Body of pancreas (tissue), 4 donors: ENCODE data around the gene FGR. TPM values are rescaled to one million over a fixed set of nuclear protein-coding genes. Genes with fewer than 3 reads are reported as not detected.

Experiments used
- ATAC-seq: fragments of 150-250 bp; one replicate; pipeline ENCODE4 v1.9.1; 2016
- DNase-seq, 4 donors: peaks; one replicate each; pipeline ENCODE4 v3.0.0-alpha.2; 2019
- H3K27ac ChIP-seq, 4 donors: fragments of 200-600 bp; sonication (generic); 1 replicate in 3 of 4; 2 replicates in 1 of 4; pipeline versions ENCODE4 v1.5.1 to v1.6.1; 2016 to 2019; ENCODE audit warnings: mild to moderate bottlenecking in 1 of 4, mixed read lengths in 1 of 4, moderate library complexity in 1 of 4
- H3K27me3 ChIP-seq, 2 donors: fragments of 200-600 bp; sonication (generic); one replicate each; pipeline ENCODE4 v1.6.0; 2016; ENCODE audit warnings: mild to moderate bottlenecking in 1 of 2
- H3K36me3 ChIP-seq, 2 donors: fragments of 200-600 bp; sonication (generic); replicated peaks in 1 of 2; 2 replicates each; pipeline ENCODE4 v1.5.1; 2016; ENCODE audit warnings: low read depth in 2 of 2; ENCODE audit not compliant: insufficient read depth in 1 of 2
- H3K4me1 ChIP-seq: fragments of 200-600 bp; sonication (generic); one replicate; pipeline ENCODE4 v1.6.0; 2016
- H3K4me3 ChIP-seq, 2 donors: fragments of 200-600 bp; sonication (generic); 1 replicate in 1 of 2; 2 replicates in 1 of 2; pipeline ENCODE4 v1.5.1; 2016 to 2019
- H3K9me3 ChIP-seq, 3 donors: fragments of 200-600 bp; sonication (generic); 1 replicate in 2 of 3; 2 replicates in 1 of 3; pipeline ENCODE4 v1.5.1; 2016
- CTCF ChIP-seq, 7 experiments: fragments of 450-650 bp in 4 of 7; fragments of 200-600 bp in 3 of 7; sonication (generic) in 3 of 7; IDR thresholded peaks; one replicate each; pipeline ENCODE4 v1.5.1; 2016 to 2019; ENCODE audit warnings: antibody characterized with exemption in 7 of 7
- POLR2A ChIP-seq, 3 donors: fragments of 450-650 bp; IDR thresholded peaks; one replicate each; pipeline ENCODE4 v1.6.1; 2016; ENCODE audit warnings: antibody characterized with exemption in 3 of 3, mild to moderate bottlenecking in 2 of 3
- WGBS, 2 donors: methylation state at CpG; one replicate each; pipeline ENCODE4 v1.1.5; 2017; 5-methylcytosine and 5-hydroxymethylcytosine counted together
- intact Hi-C: fragments of 100-400 bp; cut with DNase I; formaldehyde crosslinking; loops from one replicate; pipeline ENCODE4 v1.15.1; 2023
- total RNA-seq, 2 donors: library from RNA; depleted of rRNA; stranded (reverse); fragments of >200 nt; gene quantifications; one replicate each; pipeline ENCODE4 v1.1.0, GENCODE V29; 2016

Gene FGR
- total RNA-seq, 2 donors from 2014 or later, result 3.0 to 5.4 TPM

- no peak overlapping the region for H3K27ac ChIP-seq
- H3K27me3 ChIP-seq, result no peaks in the 10 kb centered on the region
These were observed 18.5 kb downstream of the FGR start for GRCh38 chr1:27616441-27616840.

GRCh38 chr1:27615346-27616192 is 19.4 kb downstream of the FGR start:
- Histone ChIP-seq H3K9me3 (no peaks in the 10 kb centered on the region), H3K27ac (no peak overlapping the region), H3K4me3 (no peak overlapping the region), H3K27me3 (no peaks in the 10 kb centered on the region), H3K4me1 (no peaks in the 10 kb centered on the region), H3K36me3 (no peaks in the 10 kb centered on the region)
- no peak for ATAC-seq
- TF ChIP-seq CTCF (IDR thresholded peaks at IDR 0.05), result no peak
- no peak for TF ChIP-seq POLR2A (IDR thresholded peaks at IDR 0.05)
- intact Hi-C loops, result loop anchor here (10.0 kb wide), 1 partner anchor 201 kb away; no protein-coding TSS in a partner anchor
- 74 to 77% methylated on average over 38 to 41 of the region's 41 CpGs for WGBS, 2 donors
- DNase-seq, result no peak

More at GRCh38 chr1:27616441-27616840, 18.5 kb downstream of the FGR start:
- no peak for DNase-seq
- Histone ChIP-seq H3K36me3 (no peaks in the 10 kb centered on the region), H3K9me3 (no peaks in the 10 kb centered on the region), H3K4me3 (no peak overlapping the region), H3K4me1 (peaks cover 3% of the 10 kb centered on the region)
- peak; percentile 7 for ATAC-seq
- intact Hi-C loops, result loop anchor here (10.0 kb wide), 1 partner anchor 202 kb away; no protein-coding TSS in a partner anchor
- TF ChIP-seq CTCF (IDR thresholded peaks at IDR 0.05), result no peak
- TF ChIP-seq POLR2A (IDR thresholded peaks at IDR 0.05), result no peak
- WGBS, 2 donors, result 100% methylated on average over 1 to 2 of the region's 2 CpGs

- no peak for ATAC-seq
- intact Hi-C loops, result loop anchor here (10.0 kb wide), 1 partner anchor 200 kb away; no protein-coding TSS in a partner anchor
- no peak for DNase-seq
- no peak overlapping the region for H3K4me3 ChIP-seq
- WGBS, 2 donors, result 20 to 33% methylated on average over 17 to 26 of the region's 26 CpGs
- no peaks in the 10 kb centered on the region for H3K4me1 ChIP-seq
- no peaks in the 10 kb centered on the region for H3K36me3 ChIP-seq
- no peaks in the 10 kb centered on the region for H3K27me3 ChIP-seq
- H3K9me3 ChIP-seq, result no peaks in the 10 kb centered on the region
- TF ChIP-seq CTCF (IDR thresholded peaks at IDR 0.05) (no peak), POLR2A (IDR thresholded peaks at IDR 0.05) (no peak)
- no peak overlapping the region for H3K27ac ChIP-seq
These were observed 20.2 kb downstream of the FGR start for GRCh38 chr1:27614625-27615344.

GRCh38 chr1:27614043-27614624 is 20.9 kb downstream of the FGR start:
- no peaks in the 10 kb centered on the region for H3K9me3 ChIP-seq
- intact Hi-C loops, result loop anchor here (10.0 kb wide), 1 partner anchor 199 kb away; no protein-coding TSS in a partner anchor
- TF ChIP-seq POLR2A (IDR thresholded peaks at IDR 0.05), result no peak
- TF ChIP-seq CTCF (IDR thresholded peaks at IDR 0.05), result no peak
- DNase-seq, result no peak
- H3K4me3 ChIP-seq, result no peak overlapping the region
- H3K36me3 ChIP-seq, result no peaks in the 10 kb centered on the region
- H3K4me1 ChIP-seq, result peaks cover 3% of the 10 kb centered on the region
- no peak for ATAC-seq
- no peak overlapping the region for H3K27ac ChIP-seq
- 45 to 53% methylated on average over 11 to 16 of the region's 16 CpGs for WGBS, 2 donors
- no peaks in the 10 kb centered on the region for H3K27me3 ChIP-seq
